Activated CD8-positive, alpha-beta T cell treated with anti-CD3 and anti-CD28 coated beads for 36 hours (primary cell): ENCODE measurements around the gene SEMA3B. TPM values are rescaled to one million over a fixed set of nuclear protein-coding genes. Genes with fewer than 3 reads are reported as not detected.

Experiments used
- ATAC-seq: fragments of 200-7000 bp; cut with Tn5 transposase; one replicate; pipeline ENCODE4 v1.10.0; 2021; ENCODE audit warnings: mild to moderate bottlenecking, moderate library complexity
- CTCF ChIA-PET: fragments of 350-600 bp; sonication (Branson Sonifier 250); formaldehyde crosslinking; loops from one replicate; lab custom pipeline; 2021; ENCODE audit warnings: antibody characterized with exemption; lab: Charles Lee
- POLR2A ChIA-PET: fragments of 350-600 bp; sonication (Branson Sonifier 250); formaldehyde crosslinking; loops from one replicate; lab custom pipeline; 2021; ENCODE audit warnings: antibody characterized with exemption; lab: Charles Lee
- DNase-seq: peaks from one replicate; pipeline ENCODE4 v3.0.0-alpha.2; 2020
- H3K27ac Mint-ChIP-seq: one replicate; pipeline ENCODE4 v1.8.0; 2021; ENCODE audit warnings: mild to moderate bottlenecking, mixed read lengths
- H3K27me3 Mint-ChIP-seq: one replicate; pipeline ENCODE4 v1.8.0; 2021; ENCODE audit warnings: mixed read lengths
- H3K36me3 Mint-ChIP-seq: one replicate; pipeline ENCODE4 v1.8.0; 2021; ENCODE audit warnings: low read depth, mixed read lengths
- H3K4me1 Mint-ChIP-seq: one replicate; pipeline ENCODE4 v1.8.0; 2021; ENCODE audit warnings: low read depth, mixed read lengths
- H3K4me3 Mint-ChIP-seq: one replicate; pipeline ENCODE4 v1.8.0; 2021; ENCODE audit warnings: mild to moderate bottlenecking, moderate library complexity, mixed read lengths
- H3K9me3 Mint-ChIP-seq: one replicate; pipeline ENCODE4 v1.8.0; 2021; ENCODE audit warnings: mixed read lengths
- CTCF ChIP-seq: fragments of 200-600 bp; IDR thresholded peaks from one replicate; pipeline ENCODE4 v1.8.0; 2022; ENCODE audit warnings: antibody characterized with exemption, mild to moderate bottlenecking
- intact Hi-C: fragments of 100-400 bp; cut with micrococcal nuclease; formaldehyde crosslinking; loops from one replicate; pipeline ENCODE4 v1.10.0; 2022
- total RNA-seq, 2 experiments: library from RNA; stranded (reverse); gene quantifications; one replicate each; pipeline ENCODE4 v1.2.3, GENCODE V29; 2021

SEMA3B gene
- total RNA-seq, 2 experiments from 2014 or later = 1.6 to 2.3 TPM

GRCh38 chr3:50235716-50236483, 33.0 kb upstream of the SEMA3B start, which contains the start of gene GNAI2:
Gene GNAI2 (plus strand): TSS chr3:50236204. CDS start chr3:50236336, 132 bp downstream.
- CTCF ChIA-PET = interaction anchor here (0.6 to 14.8 kb wide), 15 partner anchors 8 to 142 kb away, joined by 3 to 239 read pairs (median 4); partner anchors contain the start of gene IFRD2
- no peaks in the 10 kb centered on the region for H3K27me3 Mint-ChIP-seq
- H3K4me1 Mint-ChIP-seq = peaks cover 31% of the 10 kb centered on the region
- no peak for TF ChIP-seq CTCF
- no peaks in the 10 kb centered on the region for H3K9me3 Mint-ChIP-seq
- peak within 1 kb of the TSS; percentile 95 for H3K27ac Mint-ChIP-seq
- intact Hi-C loops = no loop called here
- DNase-seq (peak; percentile 99), ATAC-seq (peak; percentile 91)
- POLR2A ChIA-PET = interaction anchor here (1.2 to 4.2 kb wide), 7 partner anchors 9 to 100 kb away, joined by 3 to 29 read pairs (median 3); partner anchors contain the start of genes HYAL3 and NAA80
- H3K36me3 Mint-ChIP-seq = peaks cover 18% of the 10 kb centered on the region
- H3K4me3 Mint-ChIP-seq = peak within 1 kb of the TSS; percentile 91

- no peak for TF ChIP-seq CTCF
- Mint-ChIP-seq H3K4me3 (peak overlapping the region; percentile 91), H3K27me3 (no peaks in the 10 kb centered on the region), H3K36me3 (peaks cover 21% of the 10 kb centered on the region), H3K9me3 (no peaks in the 10 kb centered on the region), H3K27ac (peak overlapping the region; percentile 95), H3K4me1 (peaks cover 38% of the 10 kb centered on the region)
- ChIA-PET CTCF (interaction anchor here (1.5 to 14.8 kb wide), 5 partner anchors 7 to 30 kb away, joined by 3 to 239 read pairs (median 7); no protein-coding TSS in a partner anchor), POLR2A (interaction anchor here (0.7 to 4.2 kb wide), 7 partner anchors 9 to 105 kb away, joined by 3 to 29 read pairs (median 3); partner anchors contain the start of genes HYAL3 and NAA80)
- intact Hi-C loops = no loop called here
- no peak for ATAC-seq
- DNase-seq = peak; percentile 16
Observed at GRCh38 chr3:50236484-50237132, 32.3 kb upstream of the SEMA3B start.

- ATAC-seq (no peak), DNase-seq (peak; percentile 62)
- CTCF ChIA-PET = interaction anchor here (0.8 to 14.8 kb wide), 5 partner anchors 6 to 43 kb away, joined by 3 to 239 read pairs (median 4); no protein-coding TSS in a partner anchor
- Mint-ChIP-seq H3K9me3 (no peaks in the 10 kb centered on the region), H3K4me1 (peaks cover 43% of the 10 kb centered on the region), H3K27me3 (no peaks in the 10 kb centered on the region), H3K4me3 (peak overlapping the region; percentile 91), H3K27ac (peak overlapping the region; percentile 95), H3K36me3 (peaks cover 21% of the 10 kb centered on the region)
- POLR2A ChIA-PET = interaction anchor here (0.7 to 4.2 kb wide), 9 partner anchors 10 to 122 kb away, joined by 3 to 29 read pairs (median 3); partner anchors contain the start of genes HYAL3 and NAA80
- intact Hi-C loops = no loop called here
- TF ChIP-seq CTCF = no peak
Observed at GRCh38 chr3:50237133-50237651, 31.8 kb upstream of the SEMA3B start.

GRCh38 chr3:50237754-50238548, 31.0 kb upstream of the SEMA3B start:
- intact Hi-C loops = no loop called here
- Mint-ChIP-seq H3K4me3 (peak overlapping the region; percentile 91), H3K27me3 (no peaks in the 10 kb centered on the region), H3K27ac (peak overlapping the region; percentile 95), H3K4me1 (peaks cover 51% of the 10 kb centered on the region), H3K36me3 (peaks cover 21% of the 10 kb centered on the region), H3K9me3 (no peaks in the 10 kb centered on the region)
- DNase-seq = peak; percentile 96
- ChIA-PET CTCF (interaction anchor here (0.8 to 14.8 kb wide), 4 partner anchors 6 to 44 kb away, joined by 3 to 239 read pairs (median 20); no protein-coding TSS in a partner anchor), POLR2A (interaction anchor here (0.7 to 4.2 kb wide), 8 partner anchors 9 to 122 kb away, joined by 3 to 29 read pairs (median 4); no protein-coding TSS in a partner anchor)
- ATAC-seq = peak; percentile 47
- no peak for TF ChIP-seq CTCF
